Calu3 (cell line): Measurements from ENCODE around the gene B3GALNT2. TPM values are rescaled to one million over a fixed set of nuclear protein-coding genes. Genes with fewer than 3 reads are reported as not detected.
A peak's percentile ranks its signal among the peaks of the same experiment; 100 is the strongest.

Experiments used
- BruUV-seq: library from RNA; stranded (reverse); fragments of 400-500 nt; replicated peaks from 2 replicates; lab custom pipeline; 2021; lab: Mats Ljungman, UMichigan
- CTCF ChIA-PET: fragments of 300-600 bp; sonication (Branson Sonifier 250); formaldehyde crosslinking; loops from one replicate; lab custom pipeline; 2022; ENCODE audit warnings: antibody characterized with exemption; lab: Charles Lee
- DNase-seq: peaks from one replicate; pipeline ENCODE4 v3.0.0; 2022
- H3K27ac Mint-ChIP-seq: one replicate; pipeline ENCODE4 v1.8.0; 2022; ENCODE audit warnings: mixed read lengths; ENCODE audit not compliant: unreplicated experiment
- H3K27me3 Mint-ChIP-seq: one replicate; pipeline ENCODE4 v1.8.0; 2022; ENCODE audit warnings: mixed read lengths; ENCODE audit not compliant: unreplicated experiment
- H3K36me3 Mint-ChIP-seq: one replicate; pipeline ENCODE4 v1.8.0; 2022; ENCODE audit warnings: mild to moderate bottlenecking, moderate library complexity, mixed read lengths; ENCODE audit not compliant: insufficient read depth, unreplicated experiment
- H3K4me1 Mint-ChIP-seq: one replicate; pipeline ENCODE4 v1.8.0; 2022; ENCODE audit warnings: mild to moderate bottlenecking, low read depth, mixed read lengths; ENCODE audit not compliant: unreplicated experiment
- H3K4me3 Mint-ChIP-seq: one replicate; pipeline ENCODE4 v1.8.0; 2022; ENCODE audit warnings: mild to moderate bottlenecking, low read depth, moderate library complexity, mixed read lengths; ENCODE audit not compliant: unreplicated experiment
- H3K9me3 Mint-ChIP-seq: one replicate; pipeline ENCODE4 v1.8.0; 2022; ENCODE audit warnings: low read depth, mixed read lengths; ENCODE audit not compliant: unreplicated experiment
- intact Hi-C: fragments of 100-400 bp; cut with micrococcal nuclease; formaldehyde crosslinking; loops from one replicate; pipeline ENCODE4 v1.10.0; 2022; ENCODE audit not compliant: unreplicated experiment
- total RNA-seq: library from RNA; stranded (reverse); gene quantifications from 2 replicates; pipeline ENCODE4 v1.2.3, GENCODE V29; 2022
- TF ChIP-seq, protein P1 (sequence below): fragments of 200-600 bp; IDR thresholded peaks from one replicate; pipeline ENCODE4 v1.8.0; 2022; ENCODE audit warnings: antibody characterized with exemption; ENCODE audit not compliant: unreplicated experiment

Gene B3GALNT2
- total RNA-seq, 1 experiment from 2014 or later, result 35.3 TPM

DNA sequence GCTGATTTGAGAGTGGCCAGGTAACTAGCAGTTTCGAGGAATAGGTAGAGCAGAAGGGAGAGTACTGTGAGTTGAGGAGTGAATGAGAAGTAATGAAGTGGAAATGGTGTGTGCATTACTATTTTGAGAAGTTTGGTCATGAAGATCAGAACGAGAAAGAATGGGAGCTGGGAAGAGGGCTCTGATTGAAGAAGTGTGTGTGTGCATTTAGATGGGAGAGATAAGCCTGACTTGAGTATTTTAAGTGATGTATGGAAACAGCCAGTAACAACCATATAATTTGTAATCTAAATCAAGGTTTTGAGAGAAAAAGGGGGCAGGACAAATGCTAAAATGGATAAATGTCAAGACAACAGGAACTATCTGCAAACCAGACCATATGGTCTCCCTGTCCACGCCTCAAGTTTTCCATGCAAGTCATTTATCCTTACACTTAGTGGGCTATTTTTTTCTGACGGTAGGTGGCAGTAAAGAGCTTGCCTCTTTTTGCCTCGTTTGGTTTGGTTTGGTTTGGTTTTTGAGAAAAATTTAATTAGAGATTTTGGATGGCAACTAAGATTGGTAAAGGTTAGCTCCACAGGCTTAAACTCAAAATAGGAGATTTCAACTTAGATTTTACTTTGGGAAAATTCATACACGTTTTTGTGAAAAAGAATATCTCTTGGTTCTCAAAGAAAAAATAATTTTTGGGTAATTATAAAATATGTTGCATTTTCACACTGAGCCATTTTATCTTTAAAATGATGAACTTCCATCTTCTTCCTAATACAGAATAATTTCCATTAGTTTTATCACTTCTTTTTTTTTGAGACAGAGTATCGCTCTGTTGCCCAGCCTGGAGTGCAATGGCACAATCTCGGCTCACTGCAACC lies 9.5 kb upstream of the B3GALNT2 start:
- Mint-ChIP-seq H3K4me1 (peaks cover 7% of the 10 kb centered on the region), H3K9me3 (no peaks in the 10 kb centered on the region), H3K36me3 (no peaks in the 10 kb centered on the region), H3K27me3 (peaks cover 14% of the 10 kb centered on the region), H3K27ac (no peak overlapping the region), H3K4me3 (no peak overlapping the region)
- intact Hi-C loops, result loop anchor here (1.0 to 2.0 kb wide), 4 partner anchors 218 to 457 kb away; no protein-coding TSS in a partner anchor
- no TSS peak for BruUV-seq
- TF ChIP-seq, protein P1, sequence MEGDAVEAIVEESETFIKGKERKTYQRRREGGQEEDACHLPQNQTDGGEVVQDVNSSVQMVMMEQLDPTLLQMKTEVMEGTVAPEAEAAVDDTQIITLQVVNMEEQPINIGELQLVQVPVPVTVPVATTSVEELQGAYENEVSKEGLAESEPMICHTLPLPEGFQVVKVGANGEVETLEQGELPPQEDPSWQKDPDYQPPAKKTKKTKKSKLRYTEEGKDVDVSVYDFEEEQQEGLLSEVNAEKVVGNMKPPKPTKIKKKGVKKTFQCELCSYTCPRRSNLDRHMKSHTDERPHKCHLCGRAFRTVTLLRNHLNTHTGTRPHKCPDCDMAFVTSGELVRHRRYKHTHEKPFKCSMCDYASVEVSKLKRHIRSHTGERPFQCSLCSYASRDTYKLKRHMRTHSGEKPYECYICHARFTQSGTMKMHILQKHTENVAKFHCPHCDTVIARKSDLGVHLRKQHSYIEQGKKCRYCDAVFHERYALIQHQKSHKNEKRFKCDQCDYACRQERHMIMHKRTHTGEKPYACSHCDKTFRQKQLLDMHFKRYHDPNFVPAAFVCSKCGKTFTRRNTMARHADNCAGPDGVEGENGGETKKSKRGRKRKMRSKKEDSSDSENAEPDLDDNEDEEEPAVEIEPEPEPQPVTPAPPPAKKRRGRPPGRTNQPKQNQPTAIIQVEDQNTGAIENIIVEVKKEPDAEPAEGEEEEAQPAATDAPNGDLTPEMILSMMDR, result peak; percentile 83
- peak; percentile 69 for DNase-seq
- CTCF ChIA-PET, result interaction anchor here (0.5 to 1.3 kb wide), 12 partner anchors 8 to 479 kb away, joined by 3 to 8 read pairs (median 4); partner anchors contain the start of genes ARID4B and B3GALNT2

DNA sequence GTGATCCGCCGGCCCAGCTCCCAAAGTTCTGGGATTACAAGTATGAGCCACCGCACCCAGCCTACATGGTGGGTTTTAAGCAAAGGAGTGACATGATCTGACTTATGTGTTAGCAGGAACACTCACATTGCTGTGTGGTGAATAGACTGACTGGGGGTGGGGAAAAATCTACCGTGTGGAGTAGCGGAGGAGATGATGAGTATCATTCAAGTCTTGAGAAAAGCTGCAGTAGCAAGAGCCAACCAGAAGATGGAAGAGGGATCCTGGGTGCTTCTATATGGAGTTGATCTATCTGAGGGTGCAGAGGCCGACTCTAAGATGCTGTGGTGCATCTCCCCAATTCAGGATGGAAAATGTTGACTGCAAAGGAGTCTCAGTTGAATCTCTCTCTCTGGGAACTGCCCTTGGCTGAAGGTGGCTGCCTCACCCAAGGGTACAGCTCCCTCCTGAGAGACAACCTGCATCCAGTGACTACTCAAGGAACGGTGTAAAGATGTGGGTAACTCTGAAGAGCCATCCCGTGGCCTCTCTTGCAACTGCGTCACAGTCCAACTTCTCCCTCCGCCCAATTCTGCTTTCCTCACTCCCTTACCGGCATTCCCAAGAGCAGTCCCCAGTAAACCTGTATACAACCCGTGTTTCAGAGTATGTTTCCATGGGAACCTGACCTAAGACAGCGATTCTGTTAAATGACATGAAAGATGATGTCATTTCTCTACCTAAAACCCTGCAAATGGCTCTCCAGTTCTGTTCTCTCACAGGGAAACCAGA lies 7.4 kb upstream of the B3GALNT2 start:
- CTCF ChIA-PET, result interaction anchor here (0.6 kb wide), 1 partner anchor 351 kb away, joined by 4 read pairs; the partner anchor contains the start of gene RBM34
- Mint-ChIP-seq H3K4me1 (peaks cover 13% of the 10 kb centered on the region), H3K27ac (no peak overlapping the region), H3K4me3 (no peak overlapping the region), H3K9me3 (no peaks in the 10 kb centered on the region), H3K36me3 (no peaks in the 10 kb centered on the region), H3K27me3 (peaks cover 14% of the 10 kb centered on the region)
- TF ChIP-seq, protein P1, result no peak
- no TSS peak for BruUV-seq
- peak; percentile 12 for DNase-seq
- intact Hi-C loops, result loop anchor here (2.0 kb wide), 1 partner anchor 459 kb away; no protein-coding TSS in a partner anchor

- TF ChIP-seq, protein P1, result no peak
- H3K4me3 Mint-ChIP-seq, result no peak overlapping the region
- CTCF ChIA-PET, result no interaction called here
- no peaks in the 10 kb centered on the region for H3K36me3 Mint-ChIP-seq
- peaks cover 14% of the 10 kb centered on the region for H3K27me3 Mint-ChIP-seq
- H3K9me3 Mint-ChIP-seq, result no peaks in the 10 kb centered on the region
- H3K4me1 Mint-ChIP-seq, result peaks cover 21% of the 10 kb centered on the region
- no TSS peak for BruUV-seq
- no peak for DNase-seq
- intact Hi-C loops, result no loop called here
- no peak overlapping the region for H3K27ac Mint-ChIP-seq
Measured at GRCh38 chr1:235510823-235511222, 6.6 kb upstream of the B3GALNT2 start.

- intact Hi-C loops, result no loop called here
- CTCF ChIA-PET, result no interaction called here
- no peak overlapping the region for H3K4me3 Mint-ChIP-seq
- H3K27me3 Mint-ChIP-seq, result peaks cover 9% of the 10 kb centered on the region
- H3K9me3 Mint-ChIP-seq, result no peaks in the 10 kb centered on the region
- TF ChIP-seq, protein P1, result no peak
- peaks cover 17% of the 10 kb centered on the region for H3K4me1 Mint-ChIP-seq
- no peak for DNase-seq
- BruUV-seq, result no TSS peak
- H3K36me3 Mint-ChIP-seq, result peaks cover 31% of the 10 kb centered on the region
- no peak overlapping the region for H3K27ac Mint-ChIP-seq
Measured at GRCh38 chr1:235507623-235508022, 3.4 kb upstream of the B3GALNT2 start.
